DOHH2 (cell line): Measurements from ENCODE around the gene MPPED1.

Source experiments
- CTCF ChIP-seq: fragments of 200-600 bp; sonication (generic); IDR thresholded peaks from one replicate; pipeline ENCODE4 v1.5.1; 2014; ENCODE audit warnings: antibody characterized with exemption, mild to moderate bottlenecking, low read depth, low read length; ENCODE audit not compliant: poor library complexity, severe bottlenecking
- EZH2phosphoT487 ChIP-seq: fragments of 200-600 bp; sonication (generic); IDR thresholded peaks from 2 replicates; pipeline ENCODE4 v1.6.1; 2017; ENCODE audit warnings: borderline replicate concordance, mild to moderate bottlenecking, antibody characterized with exemption, low read length, moderate library complexity, mixed read lengths

GRCh38 chr22:43402128-43402527 lies 9.7 kb upstream of the MPPED1 start:
- no peak for TF ChIP-seq CTCF
- TF ChIP-seq EZH2phosphoT487, result no peak
